Fibroblast of skin of right quadriceps (primary cell): ENCODE measurements around the gene GPATCH2L.

Experiments used
- DNase-seq: peaks from one replicate; pipeline ENCODE4 v3.0.0-alpha.2; 2013

The GPATCH2L gene

GRCh38 chr14:76151398-76152332 is at the start of gene GPATCH2L:
GPATCH2L (plus strand) TSS chr14:76151922; CDS start chr14:76154364, 2,442 bp downstream.
- peak; percentile 89 for DNase-seq

GRCh38 chr14:76104802-76105355 is 46.8 kb upstream of the GPATCH2L start:
- DNase-seq, result no peak

DNA sequence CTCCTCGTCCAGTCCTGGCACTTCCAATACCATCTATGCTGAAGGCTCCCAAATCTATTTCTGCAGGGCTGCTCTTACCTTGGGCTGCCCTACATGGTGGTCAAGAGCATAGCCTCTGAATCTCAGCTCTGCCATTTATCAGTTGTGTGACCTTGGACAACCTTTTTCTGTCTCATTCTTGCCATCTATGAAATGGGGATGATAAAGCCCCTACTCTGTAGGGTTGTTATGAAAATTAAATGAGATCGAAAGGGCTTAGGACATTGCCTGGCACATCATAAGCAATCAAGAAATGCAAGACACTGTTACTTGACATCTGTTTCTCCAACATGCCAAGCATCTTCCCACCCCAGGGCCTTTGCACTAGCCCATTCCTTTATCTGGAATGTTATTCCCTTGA is 45.5 kb upstream of the GPATCH2L start:
- DNase-seq, result no peak

GRCh38 chr14:76109087-76109880 is 42.4 kb upstream of the GPATCH2L start:
- DNase-seq, result peak; percentile 14

- no peak for DNase-seq
Measured at GRCh38 chr14:76112889-76113624, 38.7 kb upstream of the GPATCH2L start.

DNA sequence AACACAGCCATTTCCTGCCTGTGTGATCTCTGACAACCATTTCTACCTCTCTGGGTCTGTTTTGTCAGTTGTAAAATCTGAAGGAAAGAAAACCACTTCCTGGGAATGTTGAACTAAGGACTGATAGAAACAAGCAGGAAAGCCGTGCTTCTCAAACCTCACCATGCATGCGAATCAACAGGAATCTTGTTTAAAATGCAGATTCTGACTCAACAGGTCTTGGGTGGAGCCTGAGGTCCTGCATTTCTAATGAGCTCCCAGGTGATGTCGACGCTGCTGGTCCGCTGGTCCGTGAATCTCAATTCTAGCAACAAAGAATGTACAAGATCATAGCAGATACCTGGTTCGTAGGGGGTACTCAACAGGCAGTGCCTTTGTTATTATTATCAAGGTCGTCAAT is 38.0 kb upstream of the GPATCH2L start:
- no peak for DNase-seq

DNA sequence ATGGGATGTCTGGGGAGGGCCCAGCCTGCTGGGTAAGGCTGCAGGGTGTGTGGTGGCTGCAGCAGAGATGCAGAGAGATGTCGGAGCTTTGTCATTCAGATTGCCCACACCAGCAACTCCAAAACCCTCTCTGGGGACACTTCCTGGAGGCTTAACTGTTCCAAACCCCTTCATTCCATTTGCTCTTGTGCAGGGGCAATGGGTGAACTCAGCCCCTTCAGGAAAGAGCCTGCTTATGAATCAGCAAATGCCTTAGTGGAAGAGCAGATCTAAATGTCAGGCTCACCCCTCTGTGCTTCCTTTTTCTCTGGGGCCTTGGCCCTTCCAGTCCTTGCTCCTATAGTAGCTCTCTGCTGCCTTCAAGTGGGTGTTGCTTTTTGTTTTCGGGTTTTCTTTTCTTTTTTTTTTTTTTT is 36.7 kb upstream of the GPATCH2L start:
- DNase-seq, result no peak

GRCh38 chr14:76117789-76118484 is 33.8 kb upstream of the GPATCH2L start:
- DNase-seq, result no peak

GRCh38 chr14:76118594-76118993 is 33.1 kb upstream of the GPATCH2L start:
- no peak for DNase-seq

DNA sequence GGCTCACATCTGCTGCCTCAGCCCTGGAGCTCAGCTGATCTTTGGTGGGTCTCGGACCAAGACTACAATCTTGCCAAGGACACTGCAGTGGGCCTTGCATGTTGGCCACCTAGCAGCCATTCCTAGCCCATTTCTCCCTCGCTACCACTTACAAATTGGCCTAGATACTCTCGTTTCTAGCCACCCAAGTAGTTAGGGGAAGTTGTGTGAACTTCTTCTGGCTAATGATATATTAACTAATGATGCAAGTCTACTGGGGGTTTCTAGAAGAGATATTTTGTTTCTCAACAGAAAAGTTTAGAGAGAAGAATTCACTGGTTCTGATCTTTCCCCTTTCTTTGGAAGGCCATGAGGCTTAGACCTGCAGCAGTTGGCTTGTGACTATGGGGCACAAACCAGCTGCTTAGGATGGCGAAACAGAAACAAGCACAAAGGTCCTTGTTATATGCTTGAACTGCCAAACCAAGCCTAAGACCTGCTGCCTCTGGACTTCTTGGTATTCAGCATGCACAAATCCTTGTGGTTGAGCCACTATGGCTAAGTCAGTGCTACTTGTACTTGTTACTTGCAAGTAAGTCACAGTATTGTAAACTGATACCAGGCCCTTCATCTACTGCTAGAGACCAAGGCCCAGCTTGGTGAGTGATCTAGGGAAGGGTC is 30.5 kb upstream of the GPATCH2L start:
- no peak for DNase-seq

GRCh38 chr14:76123426-76124225 is 28.1 kb upstream of the GPATCH2L start:
- no peak for DNase-seq

GRCh38 chr14:76125511-76125910 is 26.2 kb upstream of the GPATCH2L start:
- DNase-seq, result no peak

DNA sequence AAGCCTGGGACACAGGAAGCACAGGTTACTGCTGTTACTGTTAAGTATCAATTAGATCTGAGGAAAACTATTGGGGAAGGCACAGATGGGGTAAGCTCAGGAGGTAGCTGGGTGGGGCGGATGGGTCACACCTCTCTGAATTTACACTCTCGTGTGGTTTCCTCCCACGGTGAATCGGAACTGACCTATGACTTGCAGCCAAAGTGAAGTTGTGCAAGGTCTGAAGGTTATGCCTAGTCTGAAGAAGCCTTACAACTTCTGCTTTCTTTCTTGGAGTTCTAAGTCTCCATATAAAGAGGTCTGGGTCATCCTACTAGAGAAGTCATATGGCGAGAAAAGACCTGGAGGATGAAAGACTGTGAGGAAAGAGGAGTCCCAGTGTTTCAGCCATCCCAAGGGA is 25.6 kb upstream of the GPATCH2L start:
- DNase-seq, result no peak

- DNase-seq, result no peak
Measured at GRCh38 chr14:76129851-76130576, 21.7 kb upstream of the GPATCH2L start.

- DNase-seq, result no peak
Measured at GRCh38 chr14:76131071-76131965, 20.4 kb upstream of the GPATCH2L start.

DNA sequence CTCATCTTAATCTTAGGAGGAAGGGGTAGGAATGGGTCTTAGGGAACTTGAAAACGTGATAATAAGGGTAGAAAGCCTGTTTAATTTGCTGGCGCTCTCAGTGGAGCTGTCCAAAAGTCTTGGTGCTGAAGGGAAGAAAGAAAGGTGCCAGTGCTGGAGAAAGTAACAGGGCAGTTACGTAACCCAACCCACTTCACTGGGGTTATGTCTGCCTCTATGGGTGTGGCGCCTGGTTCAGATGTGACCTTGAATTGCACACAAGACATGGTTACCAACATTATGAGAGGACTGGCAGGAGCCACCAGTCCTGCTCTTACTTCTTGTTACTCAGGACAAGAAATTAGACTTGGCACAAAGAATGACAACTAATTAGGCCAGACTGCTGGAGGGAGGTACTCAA is 18.6 kb upstream of the GPATCH2L start:
- DNase-seq, result peak; percentile 18

GRCh38 chr14:76134231-76134630 is 17.5 kb upstream of the GPATCH2L start:
- no peak for DNase-seq

GRCh38 chr14:76135722-76136121 is 16.0 kb upstream of the GPATCH2L start:
- DNase-seq, result no peak
